A549 (cell line): ENCODE data around the gene ZFPM1. TPM values are rescaled to one million over a fixed set of nuclear protein-coding genes. Genes with fewer than 3 reads are reported as not detected.

Experiments
- ATAC-seq, 2 experiments: fragments of 200-7000 bp in 1 of 2; fragments of >200 bp in 1 of 2; cut with Nextera tagmentation in 1 of 2; cut with Tn5 transposase in 1 of 2; 3 replicates each; pipeline versions ENCODE4 v1.8.0 to v1.9.1; 2018 to 2020; ENCODE audit warnings: mild to moderate bottlenecking in 1 of 2, moderate library complexity in 1 of 2
- CTCF ChIA-PET: fragments of 300-600 bp; sonication (Branson Sonifier 250); formaldehyde crosslinking; extraction: SDS; loops from one replicate; lab custom pipeline; 2021; ENCODE audit warnings: antibody characterized with exemption, inconsistent platforms; lab: Yijun Ruan, JAX
- POLR2A ChIA-PET: fragments of 350-600 bp; formaldehyde crosslinking; extraction: SDS; loops from one replicate; lab custom pipeline; 2021; ENCODE audit warnings: antibody characterized with exemption, inconsistent platforms; lab: Yijun Ruan, JAX
- DNase-seq, 2 experiments: peaks; one replicate each; pipeline versions ENCODE4 v3.0.0 to v3.0.0-alpha.2; 2011 to 2016; ENCODE audit warnings: low read depth in 1 of 2, low spot score in 1 of 2
- FAIRE-seq: peaks from 2 replicates; lab custom pipeline; 2011; peaks lifted over from hg19 to GRCh38; lab: Jason Lieb, UNC
- H3K27ac ChIP-seq, 2 experiments: fragments of >200 bp; sonication (Bioruptor Twin); formaldehyde crosslinking; 3 replicates each; pipeline ENCODE4 v1.5.1; 2016 to 2017
- H3K4me1 ChIP-seq: fragments of >200 bp; sonication (Bioruptor Twin); formaldehyde crosslinking; 3 replicates; pipeline ENCODE4 v1.6.1; 2016
- H3K4me2 ChIP-seq: fragments of >200 bp; sonication (Bioruptor Twin); formaldehyde crosslinking; 3 replicates; pipeline ENCODE4 v1.6.1; 2016
- H3K4me3 ChIP-seq: fragments of >200 bp; sonication (Bioruptor Twin); formaldehyde crosslinking; 3 replicates; pipeline ENCODE4 v1.5.1; 2016
- H3K9me3 ChIP-seq: fragments of >200 bp; sonication (Bioruptor Twin); formaldehyde crosslinking; 3 replicates; pipeline ENCODE4 v1.6.1; 2016
- ATOH8 ChIP-seq: fragments of 250-450 bp; sonication (Bioruptor Pico); IDR thresholded peaks from 2 replicates; pipeline ENCODE4 v1.5.0; 2020; ENCODE audit warnings: low read depth, mild to moderate bottlenecking, moderate library complexity
- BHLHE40 ChIP-seq: IDR thresholded peaks from 2 replicates; pipeline ENCODE4 v1.6.1; 2012; ENCODE audit warnings: low read depth, low read length, inconsistent platforms
- CBX2 ChIP-seq: fragments of 200-600 bp; sonication (generic); IDR thresholded peaks from 2 replicates; pipeline ENCODE4 v1.6.1; 2016; ENCODE audit warnings: low read depth, mild to moderate bottlenecking, borderline replicate concordance
- CEBPB ChIP-seq, 2 experiments: fragments of >200 bp in 1 of 2; sonication (Bioruptor Twin) in 1 of 2; formaldehyde crosslinking in 1 of 2; IDR thresholded peaks; 2 replicates each; pipeline ENCODE4 v1.6.1; 2012 to 2016
- CHD2 ChIP-seq: fragments of 150-350 bp; IDR thresholded peaks from 2 replicates; pipeline ENCODE4 v1.6.1; 2014; ENCODE audit warnings: low read length; ENCODE audit not compliant: partially characterized antibody
- EHMT2 ChIP-seq: fragments of 200-600 bp; sonication (generic); IDR thresholded peaks from 2 replicates; pipeline ENCODE4 v1.6.1; 2016; ENCODE audit warnings: antibody characterized with exemption, low read depth, mild to moderate bottlenecking, moderate library complexity
- EP300 ChIP-seq, 2 experiments: fragments of >200 bp; sonication (Bioruptor Twin); formaldehyde crosslinking; IDR thresholded peaks; 2 replicates in 1 of 2; 3 replicates in 1 of 2; pipeline ENCODE4 v1.6.1; 2016 to 2017
- FOSB ChIP-seq: fragments of 250-450 bp; sonication (Bioruptor Pico); IDR thresholded peaks from 2 replicates; pipeline ENCODE4 v1.5.0; 2020; ENCODE audit warnings: mild to moderate bottlenecking, moderate library complexity
- FOSL2 ChIP-seq, 2 experiments: fragments of 450-650 bp in 1 of 2; fragments of >200 bp in 1 of 2; sonication (Bioruptor Twin) in 1 of 2; formaldehyde crosslinking; IDR thresholded peaks; 2 replicates each; pipeline versions ENCODE4 v1.5.0 to v1.6.1; 2016 to 2020; ENCODE audit warnings: mild to moderate bottlenecking in 1 of 2, moderate library complexity in 1 of 2
- HDAC2 ChIP-seq: fragments of 200-600 bp; sonication (generic); IDR thresholded peaks from 2 replicates; pipeline ENCODE4 v1.6.1; 2016
- HEYL ChIP-seq: fragments of 250-450 bp; sonication (Bioruptor Pico); IDR thresholded peaks from 2 replicates; pipeline ENCODE4 v1.8.0; 2021; ENCODE audit warnings: mild to moderate bottlenecking, moderate library complexity
- HMGXB4 ChIP-seq: fragments of 250-450 bp; sonication (Bioruptor Pico); IDR thresholded peaks from 2 replicates; pipeline ENCODE4 v1.5.0; 2021; ENCODE audit warnings: mild to moderate bottlenecking, moderate library complexity, borderline replicate concordance
- HOXA7 ChIP-seq: fragments of 250-450 bp; sonication (Bioruptor Pico); IDR thresholded peaks from 2 replicates; pipeline ENCODE4 v1.5.0; 2020; ENCODE audit warnings: mild to moderate bottlenecking, moderate library complexity
- JUN ChIP-seq, 2 experiments: fragments of >200 bp; sonication (Bioruptor Twin); formaldehyde crosslinking; IDR thresholded peaks; 2 replicates in 1 of 2; 3 replicates in 1 of 2; pipeline ENCODE4 v1.6.1; 2016 to 2017
- KDM1A ChIP-seq: fragments of 200-600 bp; sonication (generic); IDR thresholded peaks from 2 replicates; pipeline ENCODE4 v1.6.1; 2016; ENCODE audit warnings: low read depth, mild to moderate bottlenecking
- KDM5A ChIP-seq: fragments of 200-600 bp; sonication (generic); IDR thresholded peaks from 2 replicates; pipeline ENCODE4 v1.6.1; 2016; ENCODE audit warnings: antibody characterized with exemption, mild to moderate bottlenecking
- NR3C1 ChIP-seq: fragments of >200 bp; sonication (Bioruptor Twin); formaldehyde crosslinking; IDR thresholded peaks from 3 replicates; pipeline ENCODE4 v1.6.1; 2017
- PBX3 ChIP-seq: IDR thresholded peaks from 2 replicates; pipeline ENCODE4 v1.6.1; 2012
- PHF8 ChIP-seq: fragments of 200-600 bp; sonication (generic); IDR thresholded peaks from 2 replicates; pipeline ENCODE4 v1.6.1; 2016; ENCODE audit warnings: low read depth, mild to moderate bottlenecking, antibody characterized with exemption, moderate library complexity, borderline replicate concordance
- POLR2A ChIP-seq: IDR thresholded peaks from 2 replicates; pipeline ENCODE4 v1.6.1; 2012; ENCODE audit warnings: mild to moderate bottlenecking, low read length
- POLR2AphosphoS2 ChIP-seq: conservative IDR thresholded peaks from 2 replicates; pipeline ENCODE4 v1.6.1; 2012; ENCODE audit warnings: low read length, improper control_type of control experiment, inconsistent platforms
- RCOR1 ChIP-seq: fragments of 150-350 bp; IDR thresholded peaks from 2 replicates; pipeline ENCODE4 v1.6.1; 2014; ENCODE audit warnings: antibody characterized with exemption, low read length, low read depth
- REST ChIP-seq: fragments of 200-600 bp; sonication (generic); IDR thresholded peaks from 2 replicates; pipeline ENCODE4 v1.6.1; 2016; ENCODE audit warnings: antibody characterized with exemption, mild to moderate bottlenecking, moderate library complexity
- TP53 ChIP-seq: fragments of 250-450 bp; sonication (Bioruptor Pico); IDR thresholded peaks from 2 replicates; pipeline ENCODE4 v1.5.0; 2021; ENCODE audit warnings: mild to moderate bottlenecking, moderate library complexity
- WGBS: methylation state at CpG from one replicate; pipeline ENCODE4 v1.1.6; 2017; ENCODE audit errors: missing lambda C conversion rate; 5-methylcytosine and 5-hydroxymethylcytosine counted together
- polyA plus RNA-seq, 4 experiments: library from polyadenylated mRNA; depleted of rRNA in 3 of 4; stranded (reverse); fragments of >200 nt; fragmentation: RNase III in 1 of 4; extraction: RNeasy Plus Mini Kit Qiagen cat#74134 plus additional on column Dnase treatment in 1 of 4; gene quantifications; 2 replicates in 3 of 4; 3 replicates in 1 of 4; pipeline ENCODE4 v1.2.3, GENCODE V29; 2011 to 2017

Gene ZFPM1
- polyA plus RNA-seq, 2 of the 4 experiments (the other 2 are of a cell fraction), result 0.36 to 2.5 TPM

GRCh38 chr16:88493879-88494278 lies 40.8 kb downstream of the ZFPM1 start:
- WGBS, result 96% methylated on average over 21 of the region's 24 CpGs
- TF ChIP-seq CHD2 (no peak), NR3C1 (no peak), PHF8 (no peak), HEYL (CRISPR knock-in tag) (no peak)
- POLR2A ChIA-PET, result no interaction called here
- no peak overlapping the region for H3K27ac ChIP-seq
- H3K4me2 ChIP-seq, result no peak overlapping the region
- no peaks in the 10 kb centered on the region for H3K9me3 ChIP-seq
- DNase-seq (no peak), ATAC-seq (no peak), FAIRE-seq (no peak)
- no peaks in the 10 kb centered on the region for H3K4me1 ChIP-seq
- H3K4me3 ChIP-seq, result no peak overlapping the region
- CTCF ChIA-PET, result interaction anchor here (1.0 to 2.3 kb wide), 2 partner anchors 11 to 66 kb away, joined by 3 to 8 read pairs; no protein-coding TSS in a partner anchor

- Histone ChIP-seq H3K4me1 (no peaks in the 10 kb centered on the region), H3K4me2 (no peak overlapping the region), H3K9me3 (no peaks in the 10 kb centered on the region), H3K27ac (no peak overlapping the region), H3K4me3 (no peak overlapping the region)
- ATAC-seq, result no peak
- DNase-seq, result no peak
- WGBS, result 90% methylated on average over 41 of the region's 43 CpGs
- ChIA-PET POLR2A (no interaction called here), CTCF (interaction anchor here (1.0 to 2.3 kb wide), 2 partner anchors 10 to 65 kb away, joined by 3 to 8 read pairs; no protein-coding TSS in a partner anchor)
- FAIRE-seq, result no peak
- TF ChIP-seq EHMT2, result no peak
- no peak for TF ChIP-seq EP300 (IDR thresholded peaks at IDR 0.05)
- no peak for TF ChIP-seq PBX3
- TF ChIP-seq RCOR1, result no peak
- no peak for TF ChIP-seq ATOH8 (CRISPR knock-in tag)
- no peak for TF ChIP-seq TP53 (CRISPR knock-in tag)
- TF ChIP-seq HEYL (CRISPR knock-in tag), result no peak
- no peak for TF ChIP-seq CBX2
- TF ChIP-seq HDAC2, result no peak
- TF ChIP-seq POLR2AphosphoS2, result no peak
- TF ChIP-seq HMGXB4 (CRISPR knock-in tag), result no peak
- no peak for TF ChIP-seq FOSL2 (IDR thresholded peaks at IDR 0.05)
- no peak for TF ChIP-seq FOSL2 (CRISPR knock-in tag; IDR thresholded peaks at IDR 0.05)
- no peak for TF ChIP-seq KDM1A
- TF ChIP-seq, all 56 proteins: peak for 0
Measured at GRCh38 chr16:88494335-88495154, 41.5 kb downstream of the ZFPM1 start.

GRCh38 chr16:88495268-88495772 lies 42.2 kb downstream of the ZFPM1 start:
- CTCF ChIA-PET, result no interaction called here

More at GRCh38 chr16:88495268-88495772, 42.2 kb downstream of the ZFPM1 start:
- POLR2A ChIA-PET, result no interaction called here
- peak in 1 of 2 experiments; percentile 25; a peak in 3 of 6 replicates for ATAC-seq
- WGBS, result 95% methylated on average over 8 of the region's 15 CpGs
- DNase-seq, result no peak
- no peaks in the 10 kb centered on the region for H3K4me1 ChIP-seq
- TF ChIP-seq HOXA7 (CRISPR knock-in tag) (no peak), POLR2AphosphoS2 (no peak), BHLHE40 (no peak), POLR2A (no peak), KDM5A (no peak), EHMT2 (no peak), CEBPB (IDR thresholded peaks at IDR 0.05) (no peak), FOSB (CRISPR knock-in tag) (no peak), PBX3 (no peak), CBX2 (no peak), JUN (IDR thresholded peaks at IDR 0.05) (no peak), REST (no peak), KDM1A (no peak)
- TF ChIP-seq, all 56 proteins: peak for 0
- Histone ChIP-seq H3K9me3 (no peaks in the 10 kb centered on the region), H3K4me2 (no peak overlapping the region), H3K4me3 (no peak overlapping the region), H3K27ac (no peak overlapping the region)
- no peak for FAIRE-seq
